Iris pigment epithelial cell (primary cell): ENCODE measurements around the gene MVD.

Experiments
- DNase-seq: peaks from one replicate; pipeline ENCODE4 v3.0.0-alpha.2; 2011; ENCODE audit warnings: low read depth

MVD gene

GRCh38 chr16:88655733-88656281 lies 7.1 kb downstream of the MVD start:
- no peak for DNase-seq

- DNase-seq: no peak
These were observed 7.7 kb downstream of the MVD start for GRCh38 chr16:88655053-88655732.

GRCh38 chr16:88654363-88655052 lies 8.4 kb downstream of the MVD start:
- no peak for DNase-seq

GRCh38 chr16:88653596-88654362 lies 9.1 kb downstream of the MVD start:
- DNase-seq: no peak

- no peak for DNase-seq
These were observed 9.8 kb downstream of the MVD start for GRCh38 chr16:88653101-88653500.

- no peak for DNase-seq
These were observed 10.2 kb downstream of the MVD start for GRCh38 chr16:88652762-88653063.

- no peak for DNase-seq
These were observed 10.7 kb downstream of the MVD start for GRCh38 chr16:88651989-88652761.

- DNase-seq: no peak
These were observed 11.5 kb downstream of the MVD start for GRCh38 chr16:88651276-88651988.

GRCh38 chr16:88650749-88651275 lies 12.1 kb downstream of the MVD start, which contains the start of gene CYBA:
Gene CYBA, minus strand, starts transcription at chr16:88651053. Its CDS starts 40 bp downstream, at chr16:88651013.
- peak; percentile 69 for DNase-seq

GRCh38 chr16:88649924-88650748 lies 12.8 kb downstream of the MVD start:
- peak; percentile 55 for DNase-seq

- no peak for DNase-seq
These were observed 13.5 kb downstream of the MVD start for GRCh38 chr16:88649195-88649923.

GRCh38 chr16:88647178-88648070 lies 15.5 kb downstream of the MVD start:
- DNase-seq: no peak

- no peak for DNase-seq
These were observed 16.4 kb downstream of the MVD start for GRCh38 chr16:88646345-88647034.

GRCh38 chr16:88645941-88646340 lies 16.9 kb downstream of the MVD start:
- DNase-seq: no peak

- DNase-seq: no peak
These were observed 17.4 kb downstream of the MVD start for GRCh38 chr16:88645455-88645854.

- no peak for DNase-seq
These were observed 19.3 kb downstream of the MVD start for GRCh38 chr16:88643644-88643932.

- no peak for DNase-seq
These were observed 19.8 kb downstream of the MVD start for GRCh38 chr16:88642881-88643643.
